GM18498 (cell line): Measurements from ENCODE around the gene NELFCD.
A peak's percentile ranks its signal among the peaks of the same experiment; 100 is the strongest.
"Not testable (repeated sequence)": the region's sequence is repeated elsewhere in the genome, so short reads cannot be mapped to it uniquely, and the experiment has no call there.

ENCODE experiments used
- ATAC-seq: cut with Tn5 transposase; IDR thresholded peaks from one replicate; pipeline ENCODE4 v1.9.1; 2021; ENCODE audit warnings: mild to moderate bottlenecking, moderate library complexity; ENCODE audit not compliant: unreplicated experiment

Gene NELFCD

GRCh38 chr20:58980711-58981627 is at the start of gene NELFCD:
Gene NELFCD, plus strand, starts transcription at chr20:58981256. Its CDS starts 54 bp downstream, at chr20:58981310.
- peak; percentile 83 for ATAC-seq

- ATAC-seq = no peak
Observed at GRCh38 chr20:58932170-58932569, 48.9 kb upstream of the NELFCD start.

GRCh38 chr20:58938078-58938477 is 43.0 kb upstream of the NELFCD start:
- ATAC-seq = no peak

GRCh38 chr20:58938541-58938940 is 42.5 kb upstream of the NELFCD start:
- no peak for ATAC-seq

- ATAC-seq = no peak
Observed at GRCh38 chr20:58941471-58941870, 39.6 kb upstream of the NELFCD start.

GRCh38 chr20:58942549-58942948 is 38.5 kb upstream of the NELFCD start:
- no peak for ATAC-seq

GRCh38 chr20:58944610-58945009 is 36.4 kb upstream of the NELFCD start:
- no peak for ATAC-seq

GRCh38 chr20:58945965-58946631 is 35.0 kb upstream of the NELFCD start:
- no peak for ATAC-seq

- not testable (repeated sequence) for ATAC-seq
Observed at GRCh38 chr20:58947797-58948388, 33.2 kb upstream of the NELFCD start.

- no peak for ATAC-seq
Observed at GRCh38 chr20:58950603-58951002, 30.5 kb upstream of the NELFCD start.

- ATAC-seq = no peak
Observed at GRCh38 chr20:58953050-58953449, 28.0 kb upstream of the NELFCD start.

GRCh38 chr20:58956078-58956477 is 25.0 kb upstream of the NELFCD start:
- no peak for ATAC-seq

GRCh38 chr20:58959652-58960051 is 21.4 kb upstream of the NELFCD start:
- no peak for ATAC-seq

- no peak for ATAC-seq
Observed at GRCh38 chr20:58963060-58963584, 17.9 kb upstream of the NELFCD start.

- not testable (repeated sequence) for ATAC-seq
Observed at GRCh38 chr20:58963922-58964321, 17.1 kb upstream of the NELFCD start.

GRCh38 chr20:58965270-58966064 is 15.6 kb upstream of the NELFCD start:
- no peak for ATAC-seq

- ATAC-seq = no peak
Observed at GRCh38 chr20:58967652-58968429, 13.2 kb upstream of the NELFCD start.

- no peak for ATAC-seq
Observed at GRCh38 chr20:58969439-58969838, 11.6 kb upstream of the NELFCD start.

- no peak for ATAC-seq
Observed at GRCh38 chr20:58970146-58970545, 10.9 kb upstream of the NELFCD start.

GRCh38 chr20:58971429-58971828 is 9.6 kb upstream of the NELFCD start:
- no peak for ATAC-seq
